GM12801 (cell line): Measurements from ENCODE around the gene CEP20.

Source experiments
- CTCF ChIP-seq: IDR thresholded peaks from one replicate; pipeline ENCODE4 v1.5.1; 2011; ENCODE audit warnings: control low read depth; ENCODE audit not compliant: insufficient read length; ENCODE audit errors: extremely low read depth

Gene CEP20

GRCh38 chr16:15894571-15895374 lies 6.4 kb upstream of the CEP20 start:
- no peak for TF ChIP-seq CTCF

- TF ChIP-seq CTCF, result no peak
Observed at GRCh38 chr16:15891508-15891907, 3.1 kb upstream of the CEP20 start.

GRCh38 chr16:15887283-15887682 lies 1.1 kb downstream of the CEP20 start:
- no peak for TF ChIP-seq CTCF

- TF ChIP-seq CTCF, result no peak
Observed at GRCh38 chr16:15886078-15886477, 2.3 kb downstream of the CEP20 start.

GRCh38 chr16:15885560-15886001 lies 2.8 kb downstream of the CEP20 start:
- no peak for TF ChIP-seq CTCF

GRCh38 chr16:15882563-15882962 lies 5.8 kb downstream of the CEP20 start:
- no peak for TF ChIP-seq CTCF

GRCh38 chr16:15881794-15882379 lies 6.5 kb downstream of the CEP20 start:
- TF ChIP-seq CTCF, result no peak
